HG02970 (cell line): ENCODE measurements around the gene CDCA5.

Experiments used
- ATAC-seq: cut with Tn5 transposase; IDR thresholded peaks from one replicate; pipeline ENCODE4 v1.9.1; 2021; ENCODE audit warnings: mild to moderate bottlenecking, moderate library complexity, moderate number of reproducible peaks; ENCODE audit not compliant: unreplicated experiment, low FRiP score

CDCA5 gene

DNA sequence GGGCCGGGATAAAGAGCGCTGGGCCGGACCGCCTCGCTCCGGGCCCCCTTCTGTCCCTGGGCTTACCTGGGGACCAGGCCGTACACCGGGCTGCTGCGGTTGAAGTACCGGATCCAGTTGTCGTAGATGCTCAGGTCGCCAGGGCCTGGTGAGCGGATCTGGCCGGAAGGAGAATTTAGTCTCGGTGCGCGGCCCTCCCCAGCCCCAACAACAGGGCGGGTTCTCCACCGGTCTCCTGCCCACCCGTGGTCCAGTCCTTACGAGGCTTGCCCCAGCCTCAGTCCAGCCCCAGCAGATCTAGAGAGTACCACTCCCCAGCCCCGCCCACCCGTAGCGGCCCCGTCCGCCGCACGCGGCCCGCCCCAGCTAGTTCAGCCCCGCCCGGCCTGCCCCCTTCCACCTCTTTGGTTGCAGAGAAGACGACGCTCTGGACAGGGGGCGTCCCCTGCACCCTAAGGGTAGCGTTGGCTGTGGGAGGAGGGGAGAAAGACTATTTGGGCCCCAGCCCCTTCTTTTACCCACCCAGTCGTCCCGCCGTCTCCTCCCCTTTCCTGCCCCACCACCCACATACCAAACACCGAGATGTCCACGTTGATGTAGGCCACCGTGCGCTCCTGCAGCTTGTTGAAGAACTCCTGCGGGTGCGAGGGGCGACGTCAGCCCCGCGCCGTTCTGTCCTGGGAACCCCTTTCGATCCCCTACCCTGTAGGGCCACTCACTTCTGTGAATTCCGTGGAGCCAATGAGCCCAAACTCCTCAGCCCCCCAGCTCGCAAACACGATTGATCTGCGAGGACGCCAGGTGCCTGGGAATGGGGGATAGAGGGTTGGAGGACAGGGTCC, 36.0 kb downstream of the CDCA5 start:
- no peak for ATAC-seq

DNA sequence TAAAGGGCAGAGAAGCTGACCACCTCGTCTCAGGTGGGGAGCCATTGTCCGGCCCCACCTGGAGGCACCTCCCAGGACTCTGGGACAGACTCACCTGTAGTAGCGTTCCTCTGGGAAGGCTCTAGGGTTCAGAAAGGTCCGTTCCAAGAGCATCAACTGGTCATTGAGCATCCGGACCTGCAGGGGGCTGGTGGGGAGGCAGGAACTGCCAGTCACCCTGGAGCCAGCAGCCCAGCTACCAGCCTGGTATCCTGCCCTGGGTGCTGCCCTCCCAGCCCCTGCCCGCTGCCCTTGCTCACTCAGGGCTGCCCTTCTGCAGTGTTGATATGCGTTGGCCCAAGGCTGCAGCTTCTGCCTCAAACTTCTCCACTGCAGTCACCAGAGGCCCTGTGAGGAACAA, 38.1 kb downstream of the CDCA5 start:
- no peak for ATAC-seq

DNA sequence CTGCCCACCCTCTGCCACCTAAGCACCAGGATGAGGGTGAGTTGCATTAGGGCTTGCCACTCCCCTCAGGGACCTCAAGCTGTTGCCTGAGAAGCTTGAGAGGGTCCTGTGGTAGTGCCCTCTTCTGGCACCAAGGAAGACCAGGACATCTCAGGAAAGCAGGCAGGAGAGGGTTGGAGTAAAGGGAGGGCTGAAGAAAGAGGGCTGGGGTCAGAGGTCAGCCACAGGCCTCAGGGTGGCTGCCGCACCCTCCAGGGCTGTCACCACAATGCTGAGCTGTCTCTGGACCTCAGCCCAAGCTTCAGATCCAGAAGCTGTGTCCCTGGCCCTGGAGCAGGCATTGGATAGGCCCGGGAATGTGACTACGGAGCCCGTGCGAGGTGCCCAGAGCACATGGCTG, 38.8 kb downstream of the CDCA5 start:
- no peak for ATAC-seq

DNA sequence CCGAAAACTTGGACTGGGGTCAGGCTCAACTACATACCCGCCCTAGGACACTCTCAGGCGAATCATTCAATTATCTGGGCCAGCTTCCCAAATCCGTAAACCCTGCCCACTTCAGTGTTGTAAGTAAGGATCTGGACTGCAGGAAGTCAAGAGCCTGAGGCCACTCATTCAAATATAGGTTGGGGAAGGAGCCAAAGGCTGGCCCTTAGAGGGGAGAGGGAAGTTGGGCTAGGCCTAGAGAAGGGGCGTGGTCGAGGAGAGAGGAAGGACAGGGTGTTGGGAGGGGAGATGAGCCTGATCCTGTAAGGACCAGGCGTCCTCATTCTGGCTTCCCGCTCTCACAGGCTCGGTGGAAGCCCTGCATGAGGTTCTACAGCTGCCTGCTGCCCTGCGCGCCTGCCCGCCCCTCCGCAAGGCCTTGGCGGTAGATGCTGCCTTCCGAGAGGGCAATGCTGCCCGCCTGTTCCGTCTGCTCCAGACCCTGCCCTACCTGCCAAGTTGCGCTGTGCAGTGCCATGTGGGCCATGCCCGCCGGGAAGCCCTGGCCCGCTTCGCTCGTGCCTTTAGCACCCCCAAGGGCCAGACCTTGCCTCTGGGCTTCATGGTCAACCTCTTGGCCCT, 39.8 kb downstream of the CDCA5 start:
- no peak for ATAC-seq

GRCh38 chr11:65042891-65043290, 40.9 kb downstream of the CDCA5 start:
- ATAC-seq: no peak

- ATAC-seq: peak; percentile 83
Measured at GRCh38 chr11:65040847-65041622, 42.8 kb downstream of the CDCA5 start, which contains the start of gene SAC3D1. SAC3D1 (plus strand) TSS chr11:65041210; CDS start chr11:65041293, 83 bp downstream.

GRCh38 chr11:65040520-65040846, 43.4 kb downstream of the CDCA5 start:
- ATAC-seq: no peak

DNA sequence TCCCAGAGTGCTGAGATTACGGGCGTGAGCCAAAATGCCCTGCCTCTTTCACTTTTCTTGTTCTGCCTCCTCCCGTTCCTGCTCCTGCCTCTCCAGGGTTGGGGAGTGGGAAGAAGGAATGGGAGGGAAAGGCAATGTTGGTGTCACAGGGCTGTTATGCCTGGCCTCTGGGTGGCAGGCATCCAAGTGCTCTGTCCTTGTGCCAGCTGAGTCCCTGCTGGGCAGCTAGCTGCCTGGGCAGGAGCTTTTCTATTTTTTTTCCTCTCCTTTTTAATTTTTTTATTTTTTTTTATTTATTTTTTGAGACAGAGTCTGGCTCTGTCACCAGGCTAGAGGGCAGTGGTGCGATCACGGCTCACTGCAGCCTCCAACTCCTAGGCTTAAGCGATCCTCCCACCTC, 46.9 kb downstream of the CDCA5 start:
- no peak for ATAC-seq

- ATAC-seq: no peak
Measured at GRCh38 chr11:65035579-65035978, 48.3 kb downstream of the CDCA5 start.

- no peak for ATAC-seq
Measured at GRCh38 chr11:65034423-65034822, 49.4 kb downstream of the CDCA5 start.

- no peak for ATAC-seq
Measured at GRCh38 chr11:65032216-65032615, 51.6 kb downstream of the CDCA5 start.
